Stomach (tissue), 9 donors: ENCODE results near the gene POC1A. TPM values are rescaled to one million over a fixed set of nuclear protein-coding genes. Genes with fewer than 3 reads are reported as not detected.

Experiments used
- DNase-seq, 2 donors: peaks; one replicate each; pipeline versions ENCODE4 v3.0.0 to v3.0.0-alpha.2; 2013 to 2019
- H3K27ac ChIP-seq, 5 donors: fragments of 200-600 bp in 4 of 5; sonication (generic) in 4 of 5; one replicate each; pipeline ENCODE4 v1.5.1; 2013 to 2019; ENCODE audit warnings: mild to moderate bottlenecking in 1 of 5, moderate library complexity in 1 of 5
- H3K27me3 ChIP-seq, 3 donors: fragments of 200-600 bp; sonication (generic); one replicate each; pipeline ENCODE4 v1.5.1; 2017 to 2019; ENCODE audit warnings: mixed run types in 1 of 3
- H3K36me3 ChIP-seq, 4 donors: fragments of 200-600 bp; sonication (generic); 1 replicate in 3 of 4; 2 replicates in 1 of 4; pipeline ENCODE4 v1.5.1; 2016 to 2019
- H3K4me1 ChIP-seq, 4 donors: fragments of 200-600 bp; sonication (generic); one replicate each; pipeline ENCODE4 v1.5.1; 2016 to 2019
- H3K4me3 ChIP-seq, 4 donors: fragments of 200-600 bp; sonication (generic) in 3 of 4; one replicate each; pipeline ENCODE4 v1.5.1; 2016 to 2019; ENCODE audit warnings: mild to moderate bottlenecking in 1 of 4
- H3K9me3 ChIP-seq, 4 donors: fragments of 200-600 bp; sonication (generic); one replicate each; pipeline ENCODE4 v1.5.1; 2016 to 2019
- EP300 ChIP-seq: sonication (generic); formaldehyde crosslinking; IDR thresholded peaks from one replicate; pipeline ENCODE4 v1.6.1; 2017; ENCODE audit warnings: antibody characterized with exemption
- POLR2A ChIP-seq, 4 donors: fragments of 450-650 bp; IDR thresholded peaks; one replicate each; pipeline ENCODE4 v1.6.1; 2016; ENCODE audit warnings: antibody characterized with exemption in 4 of 4, control low read depth in 2 of 4, mild to moderate bottlenecking in 1 of 4, moderate library complexity in 1 of 4
- POLR2AphosphoS5 ChIP-seq, 3 donors: sonication (generic); formaldehyde crosslinking; IDR thresholded peaks; one replicate each; pipeline ENCODE4 v1.6.1; 2016; ENCODE audit warnings: antibody characterized with exemption in 3 of 3
- WGBS, 5 donors: extraction: QIAGEN DNeasy Blood & Tissue Kit in 3 of 5; methylation state at CpG; one replicate each; pipeline versions ENCODE4 v1.1.5 to v1.1.7; 2013 to 2018; 5-methylcytosine and 5-hydroxymethylcytosine counted together
- intact Hi-C: fragments of 100-400 bp; cut with DNase I; formaldehyde crosslinking; loops from one replicate; pipeline ENCODE4 v1.15.1; 2023; ENCODE audit warnings: low total_unique reads
- polyA plus RNA-seq, 3 donors: library from polyadenylated mRNA; stranded (reverse); fragments of 200-250 nt; gene quantifications; one replicate each; pipeline ENCODE4 v1.2.3, GENCODE V29; 2013
- total RNA-seq, 5 donors: library from RNA; depleted of rRNA; stranded (reverse); fragments of >200 nt; gene quantifications; one replicate each; pipeline versions ENCODE4 v1.1.0 to v1.2.3, GENCODE V29; 2014 to 2016
- TF ChIP-seq, protein P1 (sequence below), 7 experiments: fragments of 450-650 bp in 4 of 7; fragments of 200-600 bp in 3 of 7; sonication (generic) in 3 of 7; IDR thresholded peaks; one replicate each; pipeline ENCODE4 v1.5.1; 2016 to 2019; ENCODE audit warnings: antibody characterized with exemption in 7 of 7, control low read depth in 2 of 7, mild to moderate bottlenecking in 1 of 7
- donor health status: healthy with polysubstance abuse.
- donor health status: Bipolar disorder and iron deficiency.
- donor health status: healthy.

POC1A gene
- total and polyA plus RNA-seq, 8 donors = 1.8 to 23.2 (median 3.5) TPM; not detected in 1

DNA sequence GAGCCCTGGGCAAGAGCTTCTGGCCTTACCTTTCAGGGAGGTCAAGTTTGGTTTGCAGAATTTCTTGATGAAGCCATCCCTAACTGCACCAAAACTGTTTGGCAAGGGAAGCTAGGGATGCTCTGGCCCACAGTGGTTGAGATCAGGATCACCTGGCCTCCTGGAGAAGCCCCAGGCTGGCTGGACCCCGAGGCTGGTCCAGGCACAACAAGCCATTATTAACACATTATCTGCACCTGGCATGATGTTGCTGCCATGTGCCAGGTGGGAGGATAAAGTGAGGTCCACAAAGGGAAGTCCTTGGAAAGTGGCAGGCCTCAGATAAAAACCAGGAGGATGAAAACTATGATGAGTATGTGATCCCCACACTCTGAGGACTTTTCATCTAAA, 62.0 kb downstream of the POC1A start:
- H3K36me3 ChIP-seq = no peaks in the 10 kb centered on the region
- no peak overlapping the region for H3K27ac ChIP-seq
- TF ChIP-seq POLR2AphosphoS5 (IDR thresholded peaks at IDR 0.05) (no peak), POLR2A (IDR thresholded peaks at IDR 0.05) (no peak), EP300 (no peak)
- TF ChIP-seq, protein P1, sequence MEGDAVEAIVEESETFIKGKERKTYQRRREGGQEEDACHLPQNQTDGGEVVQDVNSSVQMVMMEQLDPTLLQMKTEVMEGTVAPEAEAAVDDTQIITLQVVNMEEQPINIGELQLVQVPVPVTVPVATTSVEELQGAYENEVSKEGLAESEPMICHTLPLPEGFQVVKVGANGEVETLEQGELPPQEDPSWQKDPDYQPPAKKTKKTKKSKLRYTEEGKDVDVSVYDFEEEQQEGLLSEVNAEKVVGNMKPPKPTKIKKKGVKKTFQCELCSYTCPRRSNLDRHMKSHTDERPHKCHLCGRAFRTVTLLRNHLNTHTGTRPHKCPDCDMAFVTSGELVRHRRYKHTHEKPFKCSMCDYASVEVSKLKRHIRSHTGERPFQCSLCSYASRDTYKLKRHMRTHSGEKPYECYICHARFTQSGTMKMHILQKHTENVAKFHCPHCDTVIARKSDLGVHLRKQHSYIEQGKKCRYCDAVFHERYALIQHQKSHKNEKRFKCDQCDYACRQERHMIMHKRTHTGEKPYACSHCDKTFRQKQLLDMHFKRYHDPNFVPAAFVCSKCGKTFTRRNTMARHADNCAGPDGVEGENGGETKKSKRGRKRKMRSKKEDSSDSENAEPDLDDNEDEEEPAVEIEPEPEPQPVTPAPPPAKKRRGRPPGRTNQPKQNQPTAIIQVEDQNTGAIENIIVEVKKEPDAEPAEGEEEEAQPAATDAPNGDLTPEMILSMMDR (IDR thresholded peaks at IDR 0.05) = no peak
- H3K9me3 ChIP-seq = no peaks in the 10 kb centered on the region
- H3K27me3 ChIP-seq = no peaks in the 10 kb centered on the region
- DNase-seq = no peak
- intact Hi-C loops = no loop called here
- 54 to 77% (median 64%) methylated on average over 1 of the region's 1 CpG for WGBS, 5 donors
- H3K4me3 ChIP-seq = no peak overlapping the region
- peaks cover 0 to 27% (median 5%) of the 10 kb centered on the region in 4 donors for H3K4me1 ChIP-seq

DNA sequence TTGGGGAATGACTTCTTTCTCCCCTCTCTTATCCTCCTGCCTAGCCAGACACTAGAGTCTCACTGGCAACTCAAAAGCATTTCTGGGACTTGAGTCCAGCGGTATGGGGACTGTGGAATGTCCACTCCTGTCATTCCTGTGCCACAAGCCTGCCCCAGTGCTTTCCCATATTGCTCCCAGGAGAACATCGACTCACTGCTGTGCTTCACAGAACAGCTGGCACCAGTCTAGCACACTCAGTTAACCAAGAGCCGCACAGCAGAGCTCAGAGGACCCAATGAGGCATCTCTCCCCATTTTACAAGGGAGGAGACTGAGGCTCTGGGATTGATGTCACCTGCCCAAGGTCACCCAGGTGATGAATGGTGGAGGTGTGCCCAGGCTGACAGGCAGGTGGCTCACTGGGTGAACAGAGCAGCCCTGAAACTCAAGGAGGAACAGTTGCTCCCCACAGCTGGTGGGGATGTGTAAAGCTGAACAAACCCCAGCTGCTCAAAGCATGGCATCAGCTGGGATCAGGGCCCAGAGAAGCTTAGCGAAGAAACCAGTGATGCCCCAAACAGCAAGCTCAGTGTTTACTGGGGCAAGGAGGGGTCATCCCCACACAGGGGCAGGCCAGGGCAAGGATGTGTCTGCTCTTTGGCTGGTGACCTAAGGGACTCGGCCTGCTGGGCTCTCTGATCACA, 62.5 kb downstream of the POC1A start:
- no peaks in the 10 kb centered on the region for H3K9me3 ChIP-seq
- H3K36me3 ChIP-seq = no peaks in the 10 kb centered on the region
- no peak overlapping the region for H3K27ac ChIP-seq
- H3K27me3 ChIP-seq = no peaks in the 10 kb centered on the region
- H3K4me1 ChIP-seq = peaks cover 0 to 33% (median 5%) of the 10 kb centered on the region in 4 donors
- WGBS, 5 donors = 84 to 93% (median 91%) methylated on average over 4 to 5 of the region's 5 CpGs
- DNase-seq = no peak
- no peak overlapping the region for H3K4me3 ChIP-seq
- TF ChIP-seq POLR2AphosphoS5 (IDR thresholded peaks at IDR 0.05) (no peak), POLR2A (IDR thresholded peaks at IDR 0.05) (no peak), EP300 (no peak)
- TF ChIP-seq, protein P1 (IDR thresholded peaks at IDR 0.05) = no peak
- intact Hi-C loops = no loop called here

DNA sequence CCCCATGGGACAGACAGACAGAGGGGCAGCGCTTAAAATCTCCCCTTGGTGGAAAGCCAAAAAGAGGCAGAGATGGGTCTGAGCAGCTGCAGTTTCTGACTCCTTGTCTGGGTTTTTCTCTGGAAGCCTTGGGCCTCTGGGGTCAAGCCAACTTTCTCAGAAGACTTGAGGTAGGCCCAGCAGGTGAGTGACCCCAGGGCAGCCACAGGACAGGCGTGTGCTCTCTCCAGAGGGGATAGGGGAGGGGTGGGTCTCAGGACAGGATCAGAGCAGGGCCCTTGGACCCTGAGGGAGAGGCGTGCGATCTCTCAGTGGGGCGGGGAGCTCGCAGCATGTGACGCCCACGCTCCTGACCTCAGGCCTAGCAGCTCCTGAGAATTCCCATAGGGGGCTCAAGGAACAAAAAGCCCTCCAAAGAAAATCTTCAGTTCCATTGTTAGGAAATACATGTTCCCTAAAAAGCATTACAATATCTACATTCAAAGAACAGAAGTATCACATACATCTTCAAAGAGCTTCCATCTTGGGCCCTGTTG, 63.2 kb downstream of the POC1A start:
- no peaks in the 10 kb centered on the region for H3K9me3 ChIP-seq
- no peak for TF ChIP-seq POLR2AphosphoS5 (IDR thresholded peaks at IDR 0.05)
- TF ChIP-seq POLR2A (IDR thresholded peaks at IDR 0.05) = no peak
- TF ChIP-seq, protein P1 (IDR thresholded peaks at IDR 0.05) = no peak
- TF ChIP-seq EP300 = no peak
- H3K4me1 ChIP-seq = peaks cover 0 to 34% (median 5%) of the 10 kb centered on the region in 4 donors
- peak overlapping the region in 1 of 5 donors; percentile 64 for H3K27ac ChIP-seq
- H3K36me3 ChIP-seq = no peaks in the 10 kb centered on the region
- DNase-seq = no peak
- no peaks in the 10 kb centered on the region for H3K27me3 ChIP-seq
- WGBS, 5 donors = 90 to 97% (median 95%) methylated on average over 6 to 8 of the region's 8 CpGs
- intact Hi-C loops = no loop called here
- H3K4me3 ChIP-seq = no peak overlapping the region

DNA sequence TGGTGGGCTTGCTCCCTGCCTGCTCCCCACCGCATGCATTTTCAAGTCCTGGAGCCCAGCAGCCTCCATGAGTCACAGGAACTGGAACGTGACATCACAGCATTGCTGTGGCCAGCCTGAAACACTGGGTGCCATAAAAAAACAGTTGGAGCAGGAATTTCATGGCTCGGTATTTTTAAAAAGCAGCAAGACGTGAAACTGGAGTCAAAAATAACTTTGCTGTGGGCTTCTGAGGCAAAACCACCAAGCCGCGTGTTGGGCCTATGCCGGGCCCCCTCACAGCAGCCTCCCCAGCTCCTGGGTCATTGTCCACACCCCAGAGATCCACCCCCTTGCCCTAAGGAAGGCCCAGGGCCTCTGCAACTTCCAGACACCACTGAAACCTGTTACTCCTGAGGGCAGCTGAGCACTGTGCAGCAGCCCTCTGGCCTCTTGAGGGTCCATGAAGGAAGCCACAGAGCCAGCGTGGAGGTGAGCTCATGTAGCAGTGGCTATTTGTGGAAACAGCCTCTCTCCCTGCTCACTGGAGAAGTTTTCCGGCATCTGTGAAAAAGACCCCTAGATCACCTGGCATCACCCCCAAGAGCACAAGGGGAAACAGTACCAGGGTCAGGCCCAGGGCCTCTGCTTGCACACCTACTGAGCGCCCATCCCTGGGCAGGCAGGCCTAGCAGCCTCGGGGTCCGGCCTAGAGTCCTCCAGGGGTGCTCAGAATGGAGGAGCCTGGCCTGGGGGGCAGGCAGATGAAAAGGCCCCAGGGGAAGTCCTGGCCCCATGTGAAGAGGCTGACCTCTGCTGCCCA, 63.9 kb downstream of the POC1A start:
- DNase-seq = peak in 1 of 2 donors; percentile 51
- intact Hi-C loops = no loop called here
- TF ChIP-seq POLR2A (IDR thresholded peaks at IDR 0.05) (no peak), POLR2AphosphoS5 (IDR thresholded peaks at IDR 0.05) (no peak), EP300 (no peak)
- H3K4me1 ChIP-seq = peaks cover 0 to 34% (median 5%) of the 10 kb centered on the region in 4 donors
- H3K9me3 ChIP-seq = no peaks in the 10 kb centered on the region
- no peaks in the 10 kb centered on the region for H3K27me3 ChIP-seq
- H3K36me3 ChIP-seq = no peaks in the 10 kb centered on the region
- H3K4me3 ChIP-seq = no peak overlapping the region
- H3K27ac ChIP-seq = peak overlapping the region in 3 of 5 donors; percentile 30 to 64 (median 38)
- WGBS, 5 donors = 63 to 91% (median 81%) methylated on average over 10 to 12 of the region's 12 CpGs
